Left hindlimb (tissue), 1 donor: ENCODE results near the gene TRAT1.
"Not testable (repeated sequence)": the region's sequence is repeated elsewhere in the genome, so short reads cannot be mapped to it uniquely, and the experiment has no call there.

Source experiments
- DNase-seq: peaks from one replicate; pipeline ENCODE4 v3.0.0-alpha.2; 2018

TRAT1 gene

GRCh38 chr3:108822123-108822897, at the start of gene TRAT1:
TSS of gene TRAT1 (plus strand) at chr3:108822786. CDS start at chr3:108822928, 142 bp downstream.
- no peak for DNase-seq

- DNase-seq = no peak
Observed at GRCh38 chr3:108775649-108776048, 46.9 kb upstream of the TRAT1 start.

- DNase-seq = no peak
Observed at GRCh38 chr3:108779496-108779895, 43.1 kb upstream of the TRAT1 start.

GRCh38 chr3:108780235-108780634, 42.4 kb upstream of the TRAT1 start:
- DNase-seq = no peak

GRCh38 chr3:108791473-108791872, 31.1 kb upstream of the TRAT1 start:
- DNase-seq = no peak

- DNase-seq = no peak
Observed at GRCh38 chr3:108804437-108804836, 18.1 kb upstream of the TRAT1 start.

GRCh38 chr3:108804966-108805365, 17.6 kb upstream of the TRAT1 start:
- DNase-seq = no peak

- DNase-seq = no peak
Observed at GRCh38 chr3:108806316-108806715, 16.3 kb upstream of the TRAT1 start.

GRCh38 chr3:108818404-108818803, 4.2 kb upstream of the TRAT1 start:
- no peak for DNase-seq

- no peak for DNase-seq
Observed at GRCh38 chr3:108820586-108820985, 2.0 kb upstream of the TRAT1 start.

- DNase-seq = no peak
Observed at GRCh38 chr3:108823227-108823626, 641 bp downstream of the TRAT1 start.

GRCh38 chr3:108823803-108824202, 1.2 kb downstream of the TRAT1 start:
- DNase-seq = not testable (repeated sequence)

- DNase-seq = no peak
Observed at GRCh38 chr3:108826309-108827187, 4.0 kb downstream of the TRAT1 start.

- no peak for DNase-seq
Observed at GRCh38 chr3:108830381-108830780, 7.8 kb downstream of the TRAT1 start.

GRCh38 chr3:108830991-108831614, 8.5 kb downstream of the TRAT1 start:
- DNase-seq = no peak

GRCh38 chr3:108833611-108834010, 11.0 kb downstream of the TRAT1 start:
- DNase-seq = no peak

GRCh38 chr3:108834551-108834950, 12.0 kb downstream of the TRAT1 start:
- no peak for DNase-seq

GRCh38 chr3:108835101-108835500, 12.5 kb downstream of the TRAT1 start:
- no peak for DNase-seq

- no peak for DNase-seq
Observed at GRCh38 chr3:108838436-108838835, 15.8 kb downstream of the TRAT1 start.

GRCh38 chr3:108845709-108846293, 23.2 kb downstream of the TRAT1 start:
- no peak for DNase-seq

GRCh38 chr3:108847187-108847586, 24.6 kb downstream of the TRAT1 start:
- DNase-seq = no peak

GRCh38 chr3:108849075-108849474, 26.5 kb downstream of the TRAT1 start:
- no peak for DNase-seq

- no peak for DNase-seq
Observed at GRCh38 chr3:108861401-108861800, 38.8 kb downstream of the TRAT1 start.
